GM19452 (cell line): Measurements from ENCODE around the gene ULK4.
"Not testable (repeated sequence)": the region's sequence is repeated elsewhere in the genome, so short reads cannot be mapped to it uniquely, and the experiment has no call there.

Experiments
- ATAC-seq: cut with Tn5 transposase; IDR thresholded peaks from one replicate; pipeline ENCODE4 v1.9.1; 2021; ENCODE audit not compliant: unreplicated experiment

The ULK4 gene

GRCh38 chr3:41457176-41457575, 504.7 kb downstream of the ULK4 start:
- no peak for ATAC-seq

GRCh38 chr3:41456162-41456561, 505.7 kb downstream of the ULK4 start:
- no peak for ATAC-seq

- ATAC-seq, result not testable (repeated sequence)
Observed at GRCh38 chr3:41453618-41454017, 508.3 kb downstream of the ULK4 start.

GRCh38 chr3:41450416-41451231, 511.3 kb downstream of the ULK4 start:
- no peak for ATAC-seq

GRCh38 chr3:41448396-41448795, 513.5 kb downstream of the ULK4 start:
- ATAC-seq, result no peak

- ATAC-seq, result no peak
Observed at GRCh38 chr3:41447701-41448100, 514.2 kb downstream of the ULK4 start.

GRCh38 chr3:41446316-41446715, 515.6 kb downstream of the ULK4 start:
- ATAC-seq, result not testable (repeated sequence)

- ATAC-seq, result no peak
Observed at GRCh38 chr3:41441568-41441967, 520.3 kb downstream of the ULK4 start.

- no peak for ATAC-seq
Observed at GRCh38 chr3:41441139-41441538, 520.8 kb downstream of the ULK4 start.

GRCh38 chr3:41436983-41437382, 524.9 kb downstream of the ULK4 start:
- ATAC-seq, result no peak

GRCh38 chr3:41434781-41435180, 527.1 kb downstream of the ULK4 start:
- ATAC-seq, result no peak

GRCh38 chr3:41431386-41431785, 530.5 kb downstream of the ULK4 start:
- no peak for ATAC-seq

- ATAC-seq, result no peak
Observed at GRCh38 chr3:41430886-41431285, 531.0 kb downstream of the ULK4 start.

GRCh38 chr3:41430391-41430790, 531.5 kb downstream of the ULK4 start:
- no peak for ATAC-seq

GRCh38 chr3:41426485-41426884, 535.4 kb downstream of the ULK4 start:
- ATAC-seq, result no peak

GRCh38 chr3:41424543-41425300, 537.2 kb downstream of the ULK4 start:
- ATAC-seq, result no peak

GRCh38 chr3:41419809-41420208, 542.1 kb downstream of the ULK4 start:
- no peak for ATAC-seq

- no peak for ATAC-seq
Observed at GRCh38 chr3:41418961-41419691, 542.8 kb downstream of the ULK4 start.

- ATAC-seq, result no peak
Observed at GRCh38 chr3:41417574-41417973, 544.3 kb downstream of the ULK4 start.

GRCh38 chr3:41411065-41411464, 550.8 kb downstream of the ULK4 start:
- no peak for ATAC-seq

GRCh38 chr3:41405466-41405865, 556.4 kb downstream of the ULK4 start:
- no peak for ATAC-seq

- no peak for ATAC-seq
Observed at GRCh38 chr3:41404582-41404981, 557.3 kb downstream of the ULK4 start.
